NCI-H82 (cell line): ENCODE data around the gene S100A1.
"Not testable (repeated sequence)": the region's sequence is repeated elsewhere in the genome, so short reads cannot be mapped to it uniquely, and the experiment has no call there.

Experiments used
- DNase-seq: peaks from one replicate; lab custom pipeline; 2025; lab: John Stamatoyannopoulos, UW

S100A1 gene

GRCh38 chr1:153658400-153659174, 30.4 kb downstream of the S100A1 start, which contains the start of gene SNAPIN:
Gene SNAPIN (plus strand): TSS chr1:153658703. CDS start chr1:153658744, 41 bp downstream.
- peak; percentile 95 for DNase-seq

DNA sequence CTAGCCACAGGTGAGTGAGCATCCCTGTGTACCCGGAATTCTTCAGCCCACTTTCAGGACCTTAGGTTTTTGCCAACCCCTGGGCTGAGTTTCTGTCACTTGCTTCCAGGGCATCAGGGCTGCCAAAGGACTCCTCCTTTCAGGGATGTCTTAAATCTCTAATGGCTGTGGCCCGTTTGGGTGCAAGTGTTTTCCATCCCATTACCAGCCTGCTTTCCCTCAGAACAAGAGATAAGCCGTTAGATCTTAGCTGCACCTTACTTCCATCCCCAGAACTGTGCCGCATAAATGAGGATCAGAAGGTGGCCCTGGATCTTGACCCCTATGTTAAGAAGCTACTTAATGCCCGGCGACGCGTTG, 30.9 kb downstream of the S100A1 start:
- DNase-seq = peak; percentile 45

GRCh38 chr1:153659656-153660055, 31.4 kb downstream of the S100A1 start:
- DNase-seq = no peak

- DNase-seq = peak; percentile 37
Observed at GRCh38 chr1:153661111-153661708, 33.0 kb downstream of the S100A1 start.

- DNase-seq = no peak
Observed at GRCh38 chr1:153662269-153662668, 34.0 kb downstream of the S100A1 start.

DNA sequence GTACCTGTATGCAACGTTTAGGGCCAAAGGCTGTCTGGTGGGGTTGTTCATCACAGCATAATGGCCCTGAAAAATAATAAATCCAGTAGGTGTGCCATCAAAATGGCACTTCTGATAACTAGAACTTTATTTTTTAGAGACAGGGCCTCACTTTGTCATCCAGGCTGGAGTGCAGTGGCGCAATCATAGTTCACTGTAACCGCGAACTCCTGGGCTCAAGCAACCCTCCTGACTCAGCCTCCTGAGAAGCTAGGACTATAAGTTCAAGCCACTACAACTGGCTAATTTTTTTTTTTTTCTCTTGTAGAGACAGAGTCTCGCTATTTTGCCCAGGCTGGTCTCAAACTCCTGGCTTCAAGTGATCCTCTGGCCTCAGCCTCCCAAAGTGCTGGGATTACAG, 35.0 kb downstream of the S100A1 start:
- DNase-seq = no peak

DNA sequence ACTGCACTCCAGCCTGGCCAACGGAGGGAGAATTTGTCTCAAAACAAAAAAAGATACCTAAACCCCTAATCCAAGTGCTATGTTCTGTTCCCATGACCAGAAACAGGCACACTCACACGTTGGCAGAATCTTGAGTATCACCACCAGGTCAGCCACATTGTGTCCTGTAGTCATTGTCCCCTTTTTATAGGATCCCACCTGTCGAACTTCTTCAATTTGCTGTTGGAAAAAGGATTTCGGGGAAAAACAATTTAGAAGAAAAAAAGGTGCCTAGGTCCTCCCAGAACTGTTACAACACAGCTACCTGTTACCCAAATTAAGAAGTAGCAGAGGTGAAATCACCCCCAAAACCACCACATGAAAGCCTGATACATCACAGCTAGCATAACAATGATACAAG, 39.2 kb downstream of the S100A1 start:
- no peak for DNase-seq

- not testable (repeated sequence) for DNase-seq
Observed at GRCh38 chr1:153668672-153669071, 40.4 kb downstream of the S100A1 start.

DNA sequence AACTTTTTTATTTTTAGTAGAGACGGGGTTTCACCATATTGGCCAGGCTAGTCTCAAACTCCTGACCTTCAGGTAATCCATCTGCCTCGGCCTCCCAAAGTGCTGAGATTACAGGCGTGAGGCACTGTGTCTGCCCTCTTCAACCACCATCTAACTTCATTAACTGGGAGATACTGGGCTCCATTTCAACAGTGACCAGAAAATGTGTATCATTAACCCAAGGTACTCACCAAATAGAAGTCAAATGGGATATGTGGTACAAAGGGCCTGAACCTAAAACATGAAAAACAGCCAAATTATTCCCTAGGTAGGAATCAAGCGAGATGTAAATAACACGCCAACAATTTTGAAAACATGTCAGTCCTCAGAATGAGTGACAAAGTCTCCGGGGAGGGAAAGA, 41.4 kb downstream of the S100A1 start:
- DNase-seq = no peak

GRCh38 chr1:153670257-153670858, 42.1 kb downstream of the S100A1 start:
- DNase-seq = peak; percentile 48

DNA sequence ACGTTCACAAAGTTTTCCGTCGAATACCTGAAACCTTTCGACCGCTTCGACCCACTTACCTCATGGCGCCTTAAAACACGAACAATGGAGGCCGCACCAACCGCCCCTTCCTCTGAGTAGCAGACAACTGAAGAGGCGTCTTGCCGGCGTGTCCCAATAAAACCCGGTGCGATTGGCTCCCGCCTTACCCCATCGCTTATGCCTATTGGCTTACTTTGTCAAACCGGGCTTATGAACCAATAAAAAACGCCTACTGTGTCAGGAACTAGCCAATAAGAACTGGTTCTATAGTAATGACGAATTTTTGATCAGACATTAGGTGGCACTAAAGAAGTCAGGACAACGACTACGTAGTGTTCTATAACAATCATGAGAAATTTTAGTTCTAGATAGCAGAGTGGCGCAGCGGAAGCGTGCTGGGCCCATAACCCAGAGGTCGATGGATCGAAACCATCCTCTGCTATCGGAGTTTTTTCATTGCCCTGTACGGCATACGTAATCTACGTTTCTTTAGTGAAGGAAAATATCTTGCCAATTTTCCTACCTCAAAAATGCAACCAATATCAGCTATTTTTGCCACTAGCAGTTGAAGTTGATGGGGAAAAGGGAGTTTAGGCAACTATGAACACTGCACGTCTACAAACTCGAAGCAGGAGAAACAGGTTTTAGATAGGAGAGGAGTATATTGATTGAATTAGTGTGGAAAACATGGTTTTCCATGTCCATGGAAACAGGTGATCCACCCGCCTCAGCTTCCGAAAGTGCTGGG, 42.8 kb downstream of the S100A1 start, which contains the start of gene ILF2:
Gene ILF2 (minus strand): TSS at position 135 of the 769 bp plus-strand sequence. CDS start 71 bp downstream, at position 64.
- DNase-seq = peak; percentile 100

DNA sequence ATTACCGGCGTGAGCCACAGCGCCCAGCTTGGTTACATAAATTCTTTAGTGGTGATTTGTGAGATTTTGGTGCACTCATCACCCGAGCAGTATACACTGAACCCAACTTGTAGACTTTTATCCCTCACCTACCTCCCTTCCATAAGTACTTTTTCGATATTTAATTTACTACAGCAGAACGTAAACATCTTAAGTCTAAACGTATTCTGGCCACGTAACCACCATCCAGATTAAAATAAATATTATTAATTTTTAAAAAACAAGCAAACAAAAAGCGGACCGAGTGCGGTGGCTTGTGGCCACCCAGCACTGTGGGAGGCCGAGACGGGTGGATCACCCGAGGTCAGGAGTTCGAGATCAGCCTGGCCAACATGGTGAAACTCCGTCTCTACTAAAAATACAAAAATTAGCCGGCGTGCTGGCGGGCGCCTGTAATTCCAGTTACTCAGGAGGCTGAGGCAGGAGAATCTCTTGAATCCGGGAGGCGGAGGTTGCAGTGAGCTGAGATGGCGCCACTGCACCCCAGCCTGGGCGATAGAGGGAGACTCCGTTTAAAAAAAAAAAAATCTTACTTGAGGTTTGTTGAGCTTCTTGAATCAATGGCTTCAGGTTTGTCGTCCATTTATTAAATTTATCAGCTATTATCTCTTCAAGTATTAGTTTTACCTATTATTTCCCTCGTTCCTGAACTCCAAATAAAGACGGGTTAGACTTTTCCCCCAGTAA, 43.6 kb downstream of the S100A1 start:
- peak; percentile 75 for DNase-seq

- no peak for DNase-seq
Observed at GRCh38 chr1:153673511-153673910, 45.3 kb downstream of the S100A1 start.

DNA sequence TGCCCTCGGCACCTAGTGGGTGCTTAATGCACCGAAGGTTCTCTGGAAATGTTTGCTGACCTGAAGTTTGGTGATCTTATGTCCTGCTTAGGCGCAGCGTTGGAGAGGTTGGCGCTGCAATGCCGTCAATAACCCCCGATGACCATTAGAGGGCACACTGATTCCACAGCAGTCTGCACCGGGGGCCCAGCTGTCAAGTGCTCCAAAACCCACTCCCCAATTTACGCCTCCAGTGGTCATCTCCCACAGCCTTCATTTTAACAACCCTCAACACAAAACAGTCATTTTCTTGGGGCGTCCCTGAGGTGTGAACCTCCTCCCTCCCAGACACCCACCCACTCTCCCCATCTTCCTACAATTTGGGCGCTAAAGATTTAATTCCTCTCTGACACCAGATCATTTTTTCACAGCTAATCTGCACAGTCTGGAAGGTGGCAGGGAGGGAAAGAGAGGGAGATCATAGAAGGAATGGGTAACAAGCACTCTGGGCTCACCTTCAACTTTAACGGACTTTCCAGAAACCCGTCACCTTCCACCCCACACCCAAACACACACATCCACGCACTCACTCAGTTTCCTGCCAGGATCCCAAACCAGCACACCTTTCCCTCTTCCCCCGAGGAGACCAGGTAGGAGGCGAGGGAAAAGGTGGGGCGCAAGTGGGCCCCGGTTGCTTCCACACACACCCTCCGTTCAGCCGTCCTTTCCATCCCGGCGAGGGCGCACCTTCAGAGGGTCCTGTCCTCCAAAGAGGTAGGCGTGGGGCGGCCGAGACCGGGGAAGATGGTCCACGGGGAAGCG, 49.7 kb downstream of the S100A1 start:
- peak; percentile 83 for DNase-seq

- peak; percentile 54 for DNase-seq
Observed at GRCh38 chr1:153678519-153679336, 50.5 kb downstream of the S100A1 start, which contains the start of gene NPR1. Gene NPR1 (plus strand): TSS chr1:153678688. CDS start chr1:153679109, 421 bp downstream.

DNA sequence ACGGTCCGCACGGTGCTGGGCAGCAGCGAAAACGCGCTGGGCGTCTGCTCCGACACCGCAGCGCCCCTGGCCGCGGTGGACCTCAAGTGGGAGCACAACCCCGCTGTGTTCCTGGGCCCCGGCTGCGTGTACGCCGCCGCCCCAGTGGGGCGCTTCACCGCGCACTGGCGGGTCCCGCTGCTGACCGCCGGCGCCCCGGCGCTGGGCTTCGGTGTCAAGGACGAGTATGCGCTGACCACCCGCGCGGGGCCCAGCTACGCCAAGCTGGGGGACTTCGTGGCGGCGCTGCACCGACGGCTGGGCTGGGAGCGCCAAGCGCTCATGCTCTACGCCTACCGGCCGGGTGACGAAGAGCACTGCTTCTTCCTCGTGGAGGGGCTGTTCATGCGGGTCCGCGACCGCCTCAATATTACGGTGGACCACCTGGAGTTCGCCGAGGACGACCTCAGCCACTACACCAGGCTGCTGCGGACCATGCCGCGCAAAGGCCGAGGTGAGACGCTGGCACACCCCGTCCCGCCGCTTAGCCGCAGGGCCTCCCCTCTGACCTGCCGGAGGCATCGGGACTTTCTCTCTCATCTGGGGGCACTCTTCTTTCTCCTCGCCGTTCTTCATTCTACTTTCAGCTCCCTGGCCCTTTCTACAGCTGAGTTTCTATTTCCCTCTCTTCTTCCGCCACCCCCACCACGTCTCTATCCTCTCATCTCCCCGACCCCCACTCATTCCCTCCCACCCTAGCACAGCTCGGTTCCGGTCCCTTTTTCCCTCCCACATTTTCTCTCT, 51.3 kb downstream of the S100A1 start:
- peak; percentile 58 for DNase-seq

DNA sequence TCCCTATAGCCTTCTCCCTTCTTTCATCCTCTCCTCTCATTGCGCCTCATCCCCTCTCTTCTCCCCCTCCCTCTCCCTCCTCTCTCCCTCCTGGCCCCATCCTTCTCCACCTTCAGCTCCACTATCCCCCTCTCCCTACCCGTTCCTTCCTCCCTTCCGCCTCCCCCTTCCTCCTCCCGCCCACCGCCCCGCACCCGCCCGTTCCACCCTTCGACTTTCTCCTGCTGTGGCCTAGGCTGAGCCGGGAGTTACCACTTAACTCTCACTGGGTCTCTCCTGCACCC, 51.8 kb downstream of the S100A1 start:
- DNase-seq = peak; percentile 30
